GM12878 (cell line): ENCODE measurements around the gene EGFL8. TPM values are rescaled to one million over a fixed set of nuclear protein-coding genes. Genes with fewer than 3 reads are reported as not detected.

Source experiments
- ATF3 ChIP-seq: IDR thresholded peaks from 2 replicates; pipeline ENCODE4 v1.6.1; 2011; ENCODE audit warnings: low read depth, mild to moderate bottlenecking, low read length, moderate library complexity, borderline replicate concordance; ENCODE audit errors: extremely low read depth
- BCL3 ChIP-seq: IDR thresholded peaks from 2 replicates; pipeline ENCODE4 v1.6.1; 2011; ENCODE audit warnings: borderline replicate concordance, low read depth, mild to moderate bottlenecking, moderate library complexity, low read length; ENCODE audit not compliant: insufficient read depth, poor library complexity, severe bottlenecking
- CEBPB ChIP-seq, 2 experiments: fragments of 150-350 bp in 1 of 2; IDR thresholded peaks; 2 replicates each; pipeline ENCODE4 v1.6.1; 2012 to 2014; ENCODE audit warnings: low read depth in 2 of 2, low read length in 2 of 2, borderline replicate concordance in 1 of 2, inconsistent platforms in 1 of 2
- EZH2 ChIP-seq: IDR thresholded peaks from 2 replicates; pipeline ENCODE4 v1.6.1; 2012; ENCODE audit warnings: low read depth, mild to moderate bottlenecking, control low read depth, inconsistent platforms, low read length, borderline replicate concordance; ENCODE audit not compliant: control insufficient read depth
- HDAC2 ChIP-seq: fragments of 200-600 bp; sonication (generic); IDR thresholded peaks from 2 replicates; pipeline ENCODE4 v1.6.1; 2017
- HSF1 ChIP-seq: fragments of 150-350 bp; IDR thresholded peaks from 2 replicates; pipeline ENCODE4 v1.6.1; 2014; ENCODE audit warnings: mild to moderate bottlenecking, low read depth, low read length
- IRF4 ChIP-seq: IDR thresholded peaks from 2 replicates; pipeline ENCODE4 v1.6.1; 2011; ENCODE audit warnings: low read depth, low read length
- JUNB ChIP-seq: IDR thresholded peaks from 2 replicates; pipeline ENCODE4 v1.6.1; 2016; ENCODE audit warnings: antibody characterized with exemption, mild to moderate bottlenecking
- KAT2A ChIP-seq: conservative IDR thresholded peaks from 2 replicates; pipeline ENCODE4 v1.6.1; 2011; ENCODE audit warnings: low read depth, low read length; ENCODE audit not compliant: control insufficient read depth
- MEF2A ChIP-seq: IDR thresholded peaks from 2 replicates; pipeline ENCODE4 v1.6.1; 2011; ENCODE audit warnings: low read depth, mild to moderate bottlenecking, low read length, moderate library complexity; ENCODE audit not compliant: insufficient read depth
- NBN ChIP-seq: fragments of 450-650 bp; IDR thresholded peaks from 2 replicates; pipeline ENCODE4 v1.6.1; 2016
- NFYA ChIP-seq: IDR thresholded peaks from 2 replicates; pipeline ENCODE4 v1.6.1; 2011; ENCODE audit warnings: low read depth, mild to moderate bottlenecking, low read length, improper control_type of control experiment, borderline replicate concordance
- NR2C2 ChIP-seq: IDR thresholded peaks from 2 replicates; pipeline ENCODE4 v1.6.1; 2011; ENCODE audit warnings: borderline replicate concordance, low read depth; ENCODE audit not compliant: control insufficient read depth, insufficient read length
- RAD21 ChIP-seq: IDR thresholded peaks from 2 replicates; pipeline ENCODE4 v1.6.1; 2011; ENCODE audit warnings: mild to moderate bottlenecking, low read depth, low read length, moderate library complexity; ENCODE audit not compliant: insufficient read depth
- RB1 ChIP-seq: fragments of 450-650 bp; formaldehyde crosslinking; IDR thresholded peaks from 2 replicates; pipeline ENCODE4 v1.6.1; 2017; ENCODE audit warnings: mild to moderate bottlenecking, borderline replicate concordance
- RELA ChIP-seq: fragments of 450-650 bp; IDR thresholded peaks from 2 replicates; pipeline ENCODE4 v1.8.0; 2014; ENCODE audit warnings: borderline replicate concordance; ENCODE audit not compliant: partially characterized antibody
- SMC3 ChIP-seq: IDR thresholded peaks from 2 replicates; pipeline ENCODE4 v1.6.1; 2011; ENCODE audit warnings: low read length, improper control_type of control experiment, borderline replicate concordance
- SP1 ChIP-seq: IDR thresholded peaks from one replicate; pipeline ENCODE4 v1.6.1; 2011; ENCODE audit warnings: low read depth, low read length
- STAT1 ChIP-seq: fragments of 450-650 bp; conservative IDR thresholded peaks from 2 replicates; pipeline ENCODE4 v1.6.1; 2014; ENCODE audit warnings: antibody characterized with exemption, mild to moderate bottlenecking
- STAT3 ChIP-seq: IDR thresholded peaks from 2 replicates; pipeline ENCODE4 v1.6.1; 2011; ENCODE audit warnings: low read depth, low read length, improper control_type of control experiment
- TAF1 ChIP-seq: IDR thresholded peaks from 2 replicates; pipeline ENCODE4 v1.6.1; 2011; ENCODE audit warnings: mild to moderate bottlenecking, low read depth, low read length, borderline replicate concordance
- TCF12 ChIP-seq: IDR thresholded peaks from 2 replicates; pipeline ENCODE4 v1.6.1; 2011; ENCODE audit warnings: low read depth, mild to moderate bottlenecking, low read length
- USF1 ChIP-seq: IDR thresholded peaks from 2 replicates; pipeline ENCODE4 v1.6.1; 2011; ENCODE audit warnings: borderline replicate concordance, low read depth, mild to moderate bottlenecking, moderate library complexity, mixed read lengths, low read length; ENCODE audit not compliant: insufficient read depth; ENCODE audit errors: extremely low read length
- YY1 ChIP-seq: IDR thresholded peaks from 2 replicates; pipeline ENCODE4 v1.6.1; 2011; ENCODE audit warnings: low read depth, mild to moderate bottlenecking, low read length
- ZNF207 ChIP-seq: fragments of 450-650 bp; IDR thresholded peaks from 2 replicates; pipeline ENCODE4 v1.6.1; 2014; ENCODE audit warnings: antibody characterized with exemption, mild to moderate bottlenecking, borderline replicate concordance
- ZNF24 ChIP-seq: fragments of 450-650 bp; IDR thresholded peaks from 2 replicates; pipeline ENCODE4 v1.6.1; 2017; ENCODE audit warnings: antibody characterized with exemption, mild to moderate bottlenecking
- ZNF274 ChIP-seq: IDR thresholded peaks from one replicate; pipeline ENCODE4 v1.8.0; 2011; ENCODE audit not compliant: insufficient read length, insufficient read depth
- ZZZ3 ChIP-seq: IDR thresholded peaks from 2 replicates; pipeline ENCODE4 v1.6.1; 2011; ENCODE audit warnings: low read depth; ENCODE audit not compliant: control insufficient read depth, insufficient read length
- polyA plus RNA-seq, 11 experiments: library from polyadenylated mRNA; depleted of rRNA in 4 of 11; unstranded in 6 of 11; stranded (reverse) in 5 of 11; fragments of >200 nt; fragmentation: Nextera tagmentation in 4 of 11; fragmentation: Illumina TruSeq in 1 of 11; extraction: Ambion mirVana in 4 of 11; extraction: Trizol in 1 of 11; gene quantifications; 1 replicate in 1 of 11; 2 replicates in 10 of 11; pipeline versions ENCODE4 v1.2.1 to v1.2.3, GENCODE V29; 2011 to 2016; ENCODE audit warnings: inconsistent platforms in 2 of 11, missing spikeins in 2 of 11, low read depth in 1 of 11
- total RNA-seq, 4 experiments: library from RNA; depleted of rRNA in 3 of 4; stranded (reverse); fragments of >200 nt in 3 of 4; fragmentation: Illumina TruSeq in 1 of 4; extraction: Trizol in 1 of 4; gene quantifications; 2 replicates each; pipeline versions ENCODE4 v1.2.1 to v1.2.3, GENCODE V29; 2013 to 2021

Gene EGFL8
- total and polyA plus RNA-seq, 10 of the 15 experiments (the other 5 are each of a cell fraction or from before 2014, with no cell fraction given), result 0.07 to 3.5 (median 1.4) TPM

GRCh38 chr6:32192608-32193039, 28.2 kb downstream of the EGFL8 start, which contains the start of gene GPSM3 (continued):
- TF ChIP-seq HSF1 (no peak), YY1 (0 out of 2 replicates have a peak, but pooled peaks have one; percentile 43), RB1 (no peak), ZNF207 (no peak), ZNF274 (no peak), ATF3 (no peak), RELA (no peak), IRF4 (0 out of 2 replicates have a peak, but pooled peaks have one; percentile 37), ZZZ3 (no peak), RAD21 (no peak), ZNF24 (no peak), TAF1 (peak; percentile 61), SP1 (peak; percentile 66), HDAC2 (no peak), NFYA (no peak), NR2C2 (no peak), USF1 (no peak), EZH2 (no peak), SMC3 (no peak), NBN (peak; percentile 77), STAT1 (no peak), TCF12 (no peak), CEBPB (IDR thresholded peaks at IDR 0.05; ENCODE audit: borderline replicate concordance in 1 of 2, low read depth in 2 of 2, low read length in 2 of 2) (no peak), JUNB (no peak), KAT2A (no peak), MEF2A (no peak), BCL3 (no peak), STAT3 (no peak)
